OCI-M1 (cell line): ENCODE results near the gene SNX19.
"Not testable (repeated sequence)": the region's sequence is repeated elsewhere in the genome, so short reads cannot be mapped to it uniquely, and the experiment has no call there.

ENCODE experiments used
- DNase-seq: peaks from one replicate; lab custom pipeline; 2025; lab: John Stamatoyannopoulos, UW

The SNX19 gene

GRCh38 chr11:130916238-130916855 lies at the start of gene SNX19:
SNX19 (minus strand) TSS chr11:130916479; CDS start chr11:130915939, 540 bp downstream.
- DNase-seq: peak; percentile 97

GRCh38 chr11:130964058-130964792 lies 47.9 kb upstream of the SNX19 start:
- no peak for DNase-seq

- DNase-seq: no peak
These were observed 31.6 kb upstream of the SNX19 start for GRCh38 chr11:130947889-130948288.

GRCh38 chr11:130947481-130947880 lies 31.2 kb upstream of the SNX19 start:
- DNase-seq: no peak

- no peak for DNase-seq
These were observed 30.8 kb upstream of the SNX19 start for GRCh38 chr11:130947058-130947457.

GRCh38 chr11:130945896-130946295 lies 29.6 kb upstream of the SNX19 start:
- no peak for DNase-seq

GRCh38 chr11:130940706-130941105 lies 24.4 kb upstream of the SNX19 start:
- DNase-seq: no peak

GRCh38 chr11:130937051-130937450 lies 20.8 kb upstream of the SNX19 start:
- DNase-seq: no peak

- no peak for DNase-seq
These were observed 15.9 kb upstream of the SNX19 start for GRCh38 chr11:130932086-130932712.

GRCh38 chr11:130924750-130925149 lies 8.5 kb upstream of the SNX19 start:
- DNase-seq: peak; percentile 34

GRCh38 chr11:130920612-130921011 lies 4.3 kb upstream of the SNX19 start:
- DNase-seq: not testable (repeated sequence)

- DNase-seq: no peak
These were observed 1.8 kb upstream of the SNX19 start for GRCh38 chr11:130918081-130918480.

- no peak for DNase-seq
These were observed 631 bp upstream of the SNX19 start for GRCh38 chr11:130916910-130917309.

- DNase-seq: no peak
These were observed 559 bp downstream of the SNX19 start for GRCh38 chr11:130915603-130916237.

- DNase-seq: no peak
These were observed 3.0 kb downstream of the SNX19 start for GRCh38 chr11:130913268-130913667.

GRCh38 chr11:130912552-130912951 lies 3.7 kb downstream of the SNX19 start:
- no peak for DNase-seq

GRCh38 chr11:130911306-130911705 lies 5.0 kb downstream of the SNX19 start:
- no peak for DNase-seq

GRCh38 chr11:130909650-130910049 lies 6.6 kb downstream of the SNX19 start:
- DNase-seq: no peak

- DNase-seq: no peak
These were observed 7.3 kb downstream of the SNX19 start for GRCh38 chr11:130908770-130909625.

GRCh38 chr11:130908061-130908460 lies 8.2 kb downstream of the SNX19 start:
- no peak for DNase-seq

GRCh38 chr11:130907229-130907628 lies 9.1 kb downstream of the SNX19 start:
- DNase-seq: no peak

GRCh38 chr11:130906616-130907015 lies 9.7 kb downstream of the SNX19 start:
- DNase-seq: no peak
